ENCODE results near the gene OPCML.
A peak's percentile ranks its signal among the peaks of the same experiment; 100 is the strongest.

Gene OPCML

GRCh38 chr11:132866783-132867545, 665.3 kb downstream of the OPCML start:
- DNase-seq, result no peak

GRCh38 chr11:132865623-132866022, 666.7 kb downstream of the OPCML start:
- no peak for DNase-seq

GRCh38 chr11:132864811-132865576, 667.3 kb downstream of the OPCML start:
- no peak for DNase-seq

- no peak for DNase-seq
Observed at GRCh38 chr11:132862933-132863332, 669.4 kb downstream of the OPCML start.

GRCh38 chr11:132862137-132862536, 670.2 kb downstream of the OPCML start:
- DNase-seq, result no peak

- no peak for DNase-seq
Observed at GRCh38 chr11:132859306-132859705, 673.0 kb downstream of the OPCML start.

- peak; percentile 35 for DNase-seq
Observed at GRCh38 chr11:132858223-132858622, 674.1 kb downstream of the OPCML start.

GRCh38 chr11:132856032-132856431, 676.3 kb downstream of the OPCML start:
- no peak for DNase-seq

- DNase-seq, result no peak
Observed at GRCh38 chr11:132855516-132855915, 676.8 kb downstream of the OPCML start.

- no peak for DNase-seq
Observed at GRCh38 chr11:132853886-132854285, 678.4 kb downstream of the OPCML start.

GRCh38 chr11:132852361-132852760, 679.9 kb downstream of the OPCML start:
- DNase-seq, result no peak

- DNase-seq, result no peak
Observed at GRCh38 chr11:132851247-132851646, 681.1 kb downstream of the OPCML start.

GRCh38 chr11:132850266-132850665, 682.0 kb downstream of the OPCML start:
- DNase-seq, result no peak

- DNase-seq, result no peak
Observed at GRCh38 chr11:132848336-132848735, 684.0 kb downstream of the OPCML start.

GRCh38 chr11:132846075-132846474, 686.2 kb downstream of the OPCML start:
- no peak for DNase-seq

GRCh38 chr11:132844956-132845696, 687.2 kb downstream of the OPCML start:
- DNase-seq, result no peak

GRCh38 chr11:132840660-132841059, 691.6 kb downstream of the OPCML start:
- no peak for DNase-seq

- no peak for DNase-seq
Observed at GRCh38 chr11:132840191-132840590, 692.1 kb downstream of the OPCML start.

GRCh38 chr11:132839236-132839945, 692.9 kb downstream of the OPCML start:
- no peak for DNase-seq

- no peak for DNase-seq
Observed at GRCh38 chr11:132838627-132839026, 693.7 kb downstream of the OPCML start.

GRCh38 chr11:132831272-132831671, 701.0 kb downstream of the OPCML start:
- DNase-seq, result no peak

GRCh38 chr11:132824642-132825041, 707.7 kb downstream of the OPCML start:
- no peak for DNase-seq

- no peak for DNase-seq
Observed at GRCh38 chr11:132822276-132822675, 710.0 kb downstream of the OPCML start.

Measured in right hindlimb (tissue), 1 donor.